Central memory CD8-positive, alpha-beta T cell (primary cell): ENCODE results near the gene BRD3.
"Not testable (repeated sequence)": the region's sequence is repeated elsewhere in the genome, so short reads cannot be mapped to it uniquely, and the experiment has no call there.

Experiments used
- ATAC-seq: fragments of 150-1000 bp; cut with Tn5 transposase; replicated peaks from 2 replicates; pipeline ENCODE4 v1.10.0; 2022; ENCODE audit warnings: mild to moderate bottlenecking, moderate FRiP score, moderate number of reproducible peaks; ENCODE audit not compliant: poor library complexity, severe bottlenecking; ENCODE audit errors: extremely low read depth
- DNase-seq, 2 donors: peaks; one replicate each; pipeline ENCODE4 v3.0.0; 2021; ENCODE audit warnings: low spot score in 2 of 2
- H3K27ac Mint-ChIP-seq: one replicate; pipeline ENCODE4 v1.8.0; 2022; ENCODE audit warnings: low read depth, mild to moderate bottlenecking, moderate library complexity, mixed read lengths
- H3K27me3 Mint-ChIP-seq: one replicate; pipeline ENCODE4 v1.8.0; 2022; ENCODE audit warnings: mixed read lengths
- H3K36me3 Mint-ChIP-seq: one replicate; pipeline ENCODE4 v1.8.0; 2022; ENCODE audit warnings: mild to moderate bottlenecking, moderate library complexity, mixed read lengths; ENCODE audit not compliant: insufficient read depth
- H3K4me1 Mint-ChIP-seq: one replicate; pipeline ENCODE4 v1.8.0; 2022; ENCODE audit warnings: mixed read lengths
- H3K4me3 Mint-ChIP-seq: one replicate; pipeline ENCODE4 v1.8.0; 2022; ENCODE audit warnings: mild to moderate bottlenecking, moderate library complexity, mixed read lengths
- H3K9me3 Mint-ChIP-seq: one replicate; pipeline ENCODE4 v1.8.0; 2022; ENCODE audit warnings: mixed read lengths

Gene BRD3

GRCh38 chr9:134076644-134077043 is 8.8 kb upstream of the BRD3 start:
- no peak overlapping the region for H3K4me3 Mint-ChIP-seq
- H3K9me3 Mint-ChIP-seq: peaks cover 6% of the 10 kb centered on the region
- H3K36me3 Mint-ChIP-seq: peaks cover 4% of the 10 kb centered on the region
- ATAC-seq (no peak), DNase-seq (no peak)
- no peak overlapping the region for H3K27ac Mint-ChIP-seq
- peaks cover 59% of the 10 kb centered on the region for H3K27me3 Mint-ChIP-seq
- H3K4me1 Mint-ChIP-seq: no peaks in the 10 kb centered on the region

GRCh38 chr9:134075689-134076088 is 7.9 kb upstream of the BRD3 start:
- not testable (repeated sequence) for H3K9me3 Mint-ChIP-seq, H3K4me1 Mint-ChIP-seq, H3K4me3 Mint-ChIP-seq, H3K27ac Mint-ChIP-seq, H3K36me3 Mint-ChIP-seq, DNase-seq, ATAC-seq
- peaks cover 56% of the 10 kb centered on the region for H3K27me3 Mint-ChIP-seq

- Mint-ChIP-seq H3K27ac (no peak overlapping the region), H3K9me3 (no peaks in the 10 kb centered on the region), H3K4me3 (no peak overlapping the region), H3K27me3 (peaks cover 51% of the 10 kb centered on the region), H3K36me3 (peaks cover 7% of the 10 kb centered on the region), H3K4me1 (no peaks in the 10 kb centered on the region)
- DNase-seq: no peak
- no peak for ATAC-seq
Observed at GRCh38 chr9:134073500-134073899, 5.7 kb upstream of the BRD3 start.

GRCh38 chr9:134072683-134073082 is 4.9 kb upstream of the BRD3 start:
- DNase-seq, H3K9me3 Mint-ChIP-seq, ATAC-seq, H3K4me1 Mint-ChIP-seq, H3K36me3 Mint-ChIP-seq, H3K4me3 Mint-ChIP-seq, H3K27ac Mint-ChIP-seq: not testable (repeated sequence)
- peaks cover 49% of the 10 kb centered on the region for H3K27me3 Mint-ChIP-seq

- H3K27me3 Mint-ChIP-seq: peaks cover 35% of the 10 kb centered on the region
- H3K27ac Mint-ChIP-seq: no peak overlapping the region
- DNase-seq: no peak
- peaks cover 5% of the 10 kb centered on the region for H3K4me1 Mint-ChIP-seq
- H3K9me3 Mint-ChIP-seq: no peaks in the 10 kb centered on the region
- peaks cover 11% of the 10 kb centered on the region for H3K36me3 Mint-ChIP-seq
- no peak for ATAC-seq
- H3K4me3 Mint-ChIP-seq: no peak overlapping the region
Observed at GRCh38 chr9:134071149-134071548, 3.3 kb upstream of the BRD3 start.

- Mint-ChIP-seq H3K27me3 (peaks cover 32% of the 10 kb centered on the region), H3K36me3 (peaks cover 14% of the 10 kb centered on the region), H3K9me3 (no peaks in the 10 kb centered on the region), H3K27ac (no peak overlapping the region), H3K4me3 (peak overlapping the region; percentile 81), H3K4me1 (peaks cover 19% of the 10 kb centered on the region)
- no peak for DNase-seq
- ATAC-seq: no peak
Observed at GRCh38 chr9:134069480-134070399, 1.9 kb upstream of the BRD3 start.

- Mint-ChIP-seq H3K4me1 (peaks cover 22% of the 10 kb centered on the region), H3K4me3 (peak overlapping the region; percentile 81), H3K27me3 (peaks cover 24% of the 10 kb centered on the region), H3K27ac (peak overlapping the region; percentile 91), H3K36me3 (peaks cover 14% of the 10 kb centered on the region), H3K9me3 (no peaks in the 10 kb centered on the region)
- ATAC-seq: peak; percentile 26
- no peak for DNase-seq
Observed at GRCh38 chr9:134068744-134069479, 1.1 kb upstream of the BRD3 start.

GRCh38 chr9:134066913-134067851 is 644 bp downstream of the BRD3 start:
- Mint-ChIP-seq H3K9me3 (no peaks in the 10 kb centered on the region), H3K4me1 (peaks cover 37% of the 10 kb centered on the region), H3K36me3 (peaks cover 13% of the 10 kb centered on the region), H3K4me3 (peak overlapping the region; percentile 87), H3K27me3 (peaks cover 15% of the 10 kb centered on the region), H3K27ac (peak overlapping the region; percentile 87)
- DNase-seq: no peak
- ATAC-seq: no peak

- Mint-ChIP-seq H3K9me3 (no peaks in the 10 kb centered on the region), H3K4me3 (peak overlapping the region; percentile 87), H3K36me3 (peaks cover 14% of the 10 kb centered on the region), H3K27me3 (peaks cover 15% of the 10 kb centered on the region), H3K4me1 (peaks cover 38% of the 10 kb centered on the region), H3K27ac (peak overlapping the region; percentile 87)
- ATAC-seq (no peak), DNase-seq (no peak)
Observed at GRCh38 chr9:134066526-134066912, 1.3 kb downstream of the BRD3 start.

- ATAC-seq: peak; percentile 42
- H3K9me3 Mint-ChIP-seq: no peaks in the 10 kb centered on the region
- peaks cover 38% of the 10 kb centered on the region for H3K4me1 Mint-ChIP-seq
- H3K4me3 Mint-ChIP-seq: peak overlapping the region; percentile 87
- peaks cover 10% of the 10 kb centered on the region for H3K27me3 Mint-ChIP-seq
- peak in 1 of 2 donors; percentile 51 for DNase-seq
- peak overlapping the region; percentile 87 for H3K27ac Mint-ChIP-seq
- H3K36me3 Mint-ChIP-seq: peaks cover 14% of the 10 kb centered on the region
Observed at GRCh38 chr9:134065612-134066419, 2.0 kb downstream of the BRD3 start.

GRCh38 chr9:134064711-134065110 is 3.1 kb downstream of the BRD3 start:
- DNase-seq (no peak), ATAC-seq (no peak)
- no peaks in the 10 kb centered on the region for H3K27me3 Mint-ChIP-seq
- no peaks in the 10 kb centered on the region for H3K9me3 Mint-ChIP-seq
- peak overlapping the region; percentile 87 for H3K4me3 Mint-ChIP-seq
- H3K27ac Mint-ChIP-seq: peak overlapping the region; percentile 87
- peaks cover 49% of the 10 kb centered on the region for H3K4me1 Mint-ChIP-seq
- peaks cover 15% of the 10 kb centered on the region for H3K36me3 Mint-ChIP-seq
